ENCODE data around the gene SH3BGRL3.
"Not testable (repeated sequence)": the region's sequence is repeated elsewhere in the genome, so short reads cannot be mapped to it uniquely, and the experiment has no call there.

Gene SH3BGRL3

GRCh38 chr1:26279456-26280332 is at the start of gene SH3BGRL3:
Gene SH3BGRL3 (plus strand): TSS chr1:26280086. CDS start chr1:26280156, 70 bp downstream.
- peak; percentile 78 for DNase-seq (ENCODE audit: low read depth)

- not testable (repeated sequence) for DNase-seq (ENCODE audit: low read depth)
Observed at GRCh38 chr1:26230682-26231081, 49.2 kb upstream of the SH3BGRL3 start.

- DNase-seq (ENCODE audit: low read depth), result peak; percentile 96
Observed at GRCh38 chr1:26233903-26234643, 45.8 kb upstream of the SH3BGRL3 start, which contains the start of gene CEP85. Gene CEP85 (plus strand): TSS chr1:26234200. CDS start chr1:26239784, 5,584 bp downstream.

- no peak for DNase-seq (ENCODE audit: low read depth)
Observed at GRCh38 chr1:26234644-26235370, 45.1 kb upstream of the SH3BGRL3 start.

GRCh38 chr1:26237230-26237966 is 42.5 kb upstream of the SH3BGRL3 start:
- DNase-seq (ENCODE audit: low read depth), result no peak

- DNase-seq (ENCODE audit: low read depth), result no peak
Observed at GRCh38 chr1:26239936-26240335, 40.0 kb upstream of the SH3BGRL3 start.

DNA sequence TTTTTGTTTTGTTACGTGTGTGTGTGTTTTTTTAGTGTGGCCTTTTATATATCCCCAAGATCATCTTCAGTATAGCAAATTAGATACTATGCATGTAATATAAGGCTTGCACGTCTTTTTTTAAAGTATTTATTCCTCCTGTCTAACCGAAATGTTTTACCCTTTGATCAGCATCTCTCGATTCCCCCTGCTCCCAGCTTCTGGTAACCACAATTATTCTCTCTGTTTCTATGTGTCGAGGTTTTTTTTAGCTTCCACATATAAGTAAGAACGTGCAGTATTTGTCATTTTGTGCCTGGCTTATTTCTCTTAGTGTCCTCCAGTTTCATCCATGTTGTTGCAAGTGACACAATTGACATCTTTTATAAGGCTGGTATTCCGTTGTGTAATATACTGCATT is 27.2 kb upstream of the SH3BGRL3 start:
- no peak for DNase-seq (ENCODE audit: low read depth)

DNA sequence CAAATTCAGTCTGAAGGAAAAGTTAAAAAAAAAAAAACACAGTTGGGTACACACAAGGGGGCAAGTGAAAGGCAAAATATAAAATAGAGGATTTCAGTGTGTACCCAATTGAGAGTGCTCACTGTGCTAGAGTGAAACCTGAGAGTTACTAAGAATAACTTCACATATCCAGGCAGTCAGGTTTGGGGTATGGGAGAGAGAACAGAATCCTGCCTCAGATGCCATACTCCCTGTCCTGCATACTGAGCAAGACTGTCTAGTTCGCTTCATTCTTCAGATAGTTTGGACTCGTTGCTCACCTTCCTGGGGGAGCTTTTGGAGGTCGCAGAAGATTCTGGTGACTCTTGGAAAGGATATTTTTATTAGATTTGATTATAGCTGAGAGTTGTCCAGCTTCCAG is 25.5 kb upstream of the SH3BGRL3 start:
- DNase-seq (ENCODE audit: low read depth), result no peak

DNA sequence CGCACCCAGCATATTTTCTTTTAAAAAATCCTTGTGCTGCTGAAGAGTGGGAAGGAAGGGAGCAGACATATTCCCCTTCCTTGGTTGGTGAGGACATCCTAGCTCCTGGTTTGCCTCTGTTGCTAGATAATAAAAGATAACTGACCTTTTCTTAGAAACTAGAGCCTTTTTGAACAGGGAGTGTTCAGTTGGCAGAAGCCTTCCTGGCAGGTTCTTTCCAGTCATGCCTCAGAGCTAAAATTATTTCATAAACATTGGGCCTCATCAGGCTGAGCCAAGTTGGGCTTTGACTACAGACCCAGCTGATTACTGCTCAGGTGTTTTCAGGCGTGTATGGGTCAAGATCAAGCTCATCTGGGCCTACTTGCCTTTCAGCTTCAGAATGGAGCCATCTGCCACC is 22.7 kb upstream of the SH3BGRL3 start:
- DNase-seq (ENCODE audit: low read depth), result no peak

DNA sequence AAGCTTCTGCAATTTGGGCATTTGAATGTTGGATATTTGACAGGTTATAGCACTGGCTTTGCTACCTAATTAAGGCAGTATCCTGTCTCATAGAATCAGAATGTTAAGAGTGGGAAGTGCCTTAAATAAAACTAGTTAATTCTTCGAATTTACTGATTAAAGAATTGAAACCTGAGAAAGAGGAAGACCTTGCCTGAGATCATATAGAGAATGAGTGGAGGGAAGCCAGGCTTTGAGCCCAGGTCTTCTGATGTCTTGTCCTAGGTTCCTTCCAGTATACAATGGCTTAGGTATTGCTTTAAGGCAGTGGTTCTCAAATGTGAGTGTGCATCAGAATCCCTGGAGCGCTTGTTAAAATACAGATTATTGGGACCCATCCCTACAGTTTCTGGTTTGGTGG is 20.9 kb upstream of the SH3BGRL3 start:
- DNase-seq (ENCODE audit: low read depth), result no peak

GRCh38 chr1:26259578-26259977 is 20.3 kb upstream of the SH3BGRL3 start:
- no peak for DNase-seq (ENCODE audit: low read depth)

GRCh38 chr1:26263212-26263611 is 16.7 kb upstream of the SH3BGRL3 start:
- DNase-seq (ENCODE audit: low read depth), result no peak

- DNase-seq (ENCODE audit: low read depth), result no peak
Observed at GRCh38 chr1:26265405-26265804, 14.5 kb upstream of the SH3BGRL3 start.

GRCh38 chr1:26268290-26269197 is 11.3 kb upstream of the SH3BGRL3 start:
- DNase-seq (ENCODE audit: low read depth), result no peak

DNA sequence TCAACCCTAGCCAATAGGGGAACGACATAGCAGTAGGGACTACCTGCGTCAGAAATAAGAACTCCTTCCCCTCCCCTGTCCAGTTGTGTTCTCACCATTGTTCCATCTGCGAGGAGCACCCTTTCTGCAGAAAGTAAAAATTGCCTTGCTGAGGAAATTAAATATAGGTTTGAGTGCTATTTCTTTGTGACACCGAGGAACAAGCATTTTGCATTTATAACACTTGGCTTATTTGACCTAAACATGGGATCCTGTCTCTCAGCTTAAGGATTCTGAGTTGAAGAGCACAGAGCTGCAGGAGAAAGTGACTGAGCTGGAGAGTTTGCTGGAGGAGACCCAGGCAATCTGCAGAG is 10.7 kb upstream of the SH3BGRL3 start:
- no peak for DNase-seq (ENCODE audit: low read depth)

DNA sequence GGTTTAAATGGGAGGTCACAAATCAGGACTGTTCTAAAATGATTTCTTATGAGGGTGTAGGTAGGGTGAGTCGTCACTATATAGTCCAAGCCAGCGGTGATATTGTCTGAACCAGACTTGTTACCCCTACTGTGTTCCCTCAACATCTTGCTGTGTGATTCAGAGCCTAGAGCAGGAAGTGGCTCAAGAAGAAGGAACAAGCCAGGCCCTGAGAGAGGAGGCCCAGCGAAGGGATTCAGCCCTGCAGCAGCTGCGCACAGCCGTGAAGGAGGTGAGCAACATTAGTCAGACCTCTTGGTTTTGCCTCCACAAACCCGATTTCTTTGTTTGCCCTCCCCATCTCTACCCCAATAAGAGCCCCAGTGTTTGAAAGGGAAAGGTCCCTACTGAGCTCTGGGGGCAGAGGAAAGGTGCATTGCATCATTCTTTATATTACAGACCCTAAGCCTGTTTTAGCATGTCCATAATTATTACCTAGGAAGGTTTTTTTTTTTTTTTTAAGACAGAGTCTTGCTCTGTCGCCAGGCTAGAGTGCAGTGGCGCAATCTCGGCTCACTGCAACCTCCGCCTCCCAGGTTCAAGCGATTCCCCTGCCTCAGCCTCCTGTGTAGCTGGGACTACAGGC is 5.0 kb upstream of the SH3BGRL3 start:
- no peak for DNase-seq (ENCODE audit: low read depth)

DNA sequence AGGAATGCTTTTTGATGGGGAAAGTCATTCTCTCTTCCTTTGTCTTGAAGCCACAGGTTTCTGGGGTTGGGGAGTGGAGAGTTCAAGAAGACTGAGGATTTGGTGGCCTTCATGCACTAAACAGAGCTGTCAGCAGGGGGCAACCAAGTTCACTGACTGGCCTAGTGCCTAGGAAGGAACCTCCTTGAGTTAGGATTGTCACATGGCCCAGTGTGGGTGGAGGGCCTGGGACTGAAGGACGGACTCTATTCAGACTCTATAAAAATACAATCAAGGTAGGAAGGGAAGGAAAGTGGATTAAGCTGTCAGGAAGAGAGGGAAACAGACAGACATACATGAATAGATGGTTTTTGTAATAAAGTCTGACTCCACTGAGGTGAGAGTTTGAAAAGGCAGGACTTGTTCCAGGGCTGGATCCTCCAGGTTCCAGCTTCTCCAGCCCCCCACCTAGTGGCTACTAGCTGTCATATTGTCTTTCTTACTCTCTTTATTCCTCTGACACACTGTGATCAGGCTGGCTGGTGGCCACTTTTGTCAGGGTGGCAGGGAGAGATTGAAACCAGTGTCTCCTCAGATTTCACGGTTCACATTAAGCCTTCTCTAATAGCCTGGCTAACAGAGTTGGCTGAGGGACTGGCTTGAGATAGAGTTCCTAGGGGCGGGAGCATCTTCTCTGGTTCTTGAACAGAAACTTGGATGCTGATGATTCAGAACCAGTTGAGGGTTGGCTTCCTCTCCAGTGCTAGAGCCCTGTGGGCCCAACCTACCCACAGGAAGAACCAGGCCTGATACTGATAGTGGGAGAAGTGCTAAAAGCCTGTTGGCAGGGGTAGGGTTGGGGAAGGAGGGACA is 4.1 kb upstream of the SH3BGRL3 start:
- peak; percentile 66 for DNase-seq (ENCODE audit: low read depth)

GRCh38 chr1:26276432-26276838 is 3.5 kb upstream of the SH3BGRL3 start:
- DNase-seq (ENCODE audit: low read depth), result no peak

DNA sequence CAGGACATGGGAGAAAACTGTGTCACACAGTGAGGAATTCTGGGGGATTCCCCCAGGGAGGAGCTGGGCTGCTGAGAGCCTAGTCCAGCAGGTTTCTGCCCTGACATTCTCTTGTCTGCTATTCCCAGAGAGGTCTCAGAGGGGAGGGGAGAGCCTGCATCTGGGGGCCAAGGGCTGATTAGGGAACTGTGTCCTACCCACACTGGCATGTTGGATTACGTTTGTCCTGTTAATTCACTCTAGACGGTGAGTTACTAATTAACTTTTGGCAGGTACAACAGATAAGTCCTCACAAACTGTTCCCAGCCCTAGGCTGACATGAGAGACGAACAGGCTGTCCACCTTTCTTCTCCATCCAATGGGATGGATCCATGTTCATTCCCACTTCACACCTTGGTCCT is 2.6 kb upstream of the SH3BGRL3 start:
- DNase-seq (ENCODE audit: low read depth), result no peak

Measured in activated T-cell treated with anti-CD3 and anti-CD28 coated beads for 1 hour (primary cell).